Left ventricle myocardium inferior (tissue), 1 donor: Measurements from ENCODE around the gene DNAJC18. TPM values are rescaled to one million over a fixed set of nuclear protein-coding genes. Genes with fewer than 3 reads are reported as not detected.

Experiments used
- DNase-seq: peaks from one replicate; pipeline ENCODE4 v3.0.0-alpha.2; 2020
- H3K27ac ChIP-seq: fragments of 200-600 bp; replicated peaks from 2 replicates; pipeline ENCODE4 v1.8.0; 2021
- H3K27me3 ChIP-seq: fragments of 200-600 bp; 2 replicates; pipeline ENCODE4 v1.8.0; 2021; ENCODE audit warnings: low read depth
- H3K36me3 ChIP-seq: fragments of 200-600 bp; 2 replicates; pipeline ENCODE4 v1.8.0; 2021
- H3K4me1 ChIP-seq: fragments of 200-600 bp; 2 replicates; pipeline ENCODE4 v1.8.0; 2021
- H3K4me3 ChIP-seq: fragments of 200-600 bp; 2 replicates; pipeline ENCODE4 v1.8.0; 2021; ENCODE audit warnings: mild to moderate bottlenecking, moderate library complexity
- H3K9me3 ChIP-seq: fragments of 200-600 bp; replicated peaks from 2 replicates; pipeline ENCODE4 v1.8.0; 2021
- intact Hi-C: fragments of 100-400 bp; cut with micrococcal nuclease; formaldehyde crosslinking; loops from one replicate; pipeline ENCODE4 v1.11.0; 2022
- total RNA-seq: library from RNA; stranded (reverse); fragmentation: NEBNext Ultra II Directional; extraction: Animal tissue kit (Norgen Biotek cat#: 25700); gene quantifications from one replicate; pipeline ENCODE4 v1.2.1, GENCODE V29; 2021
- TF ChIP-seq, protein P1 (sequence below): fragments of 200-600 bp; IDR thresholded peaks from 2 replicates; pipeline ENCODE4 v1.8.0; 2021; ENCODE audit warnings: antibody characterized with exemption, mild to moderate bottlenecking, borderline replicate concordance
- donor health status: DM: no; HTN: yes; CAD: no; lungs with severe emphysema.

The DNAJC18 gene
- total RNA-seq, 1 donor from 2014 or later, result 14.3 TPM

DNA sequence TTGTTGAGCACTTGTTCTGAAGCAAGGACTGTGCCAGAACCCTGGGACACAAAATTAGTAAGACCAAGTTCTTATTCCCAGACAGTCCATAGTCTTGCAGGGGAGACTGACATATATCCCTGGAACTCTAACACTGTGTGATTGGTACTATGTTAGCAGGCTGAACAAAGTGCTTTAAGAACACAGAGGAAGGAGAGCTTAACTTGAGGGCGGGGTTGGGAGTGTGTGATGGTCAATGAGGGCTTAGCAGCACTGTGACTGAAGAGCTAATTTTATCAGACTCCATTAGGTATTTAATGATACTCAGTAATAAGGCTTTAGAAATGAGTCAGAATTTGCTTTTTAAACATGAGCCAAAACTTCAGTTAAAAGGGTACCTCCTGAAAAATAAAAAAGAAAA, 20.5 kb downstream of the DNAJC18 start:
- Histone ChIP-seq H3K4me1 (peaks cover 71% of the 10 kb centered on the region), H3K36me3 (peaks cover 11% of the 10 kb centered on the region), H3K4me3 (peak overlapping the region; percentile 17), H3K27ac (peak overlapping the region; percentile 91), H3K9me3 (no peaks in the 10 kb centered on the region), H3K27me3 (no peaks in the 10 kb centered on the region)
- TF ChIP-seq, protein P1, sequence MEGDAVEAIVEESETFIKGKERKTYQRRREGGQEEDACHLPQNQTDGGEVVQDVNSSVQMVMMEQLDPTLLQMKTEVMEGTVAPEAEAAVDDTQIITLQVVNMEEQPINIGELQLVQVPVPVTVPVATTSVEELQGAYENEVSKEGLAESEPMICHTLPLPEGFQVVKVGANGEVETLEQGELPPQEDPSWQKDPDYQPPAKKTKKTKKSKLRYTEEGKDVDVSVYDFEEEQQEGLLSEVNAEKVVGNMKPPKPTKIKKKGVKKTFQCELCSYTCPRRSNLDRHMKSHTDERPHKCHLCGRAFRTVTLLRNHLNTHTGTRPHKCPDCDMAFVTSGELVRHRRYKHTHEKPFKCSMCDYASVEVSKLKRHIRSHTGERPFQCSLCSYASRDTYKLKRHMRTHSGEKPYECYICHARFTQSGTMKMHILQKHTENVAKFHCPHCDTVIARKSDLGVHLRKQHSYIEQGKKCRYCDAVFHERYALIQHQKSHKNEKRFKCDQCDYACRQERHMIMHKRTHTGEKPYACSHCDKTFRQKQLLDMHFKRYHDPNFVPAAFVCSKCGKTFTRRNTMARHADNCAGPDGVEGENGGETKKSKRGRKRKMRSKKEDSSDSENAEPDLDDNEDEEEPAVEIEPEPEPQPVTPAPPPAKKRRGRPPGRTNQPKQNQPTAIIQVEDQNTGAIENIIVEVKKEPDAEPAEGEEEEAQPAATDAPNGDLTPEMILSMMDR, result no peak
- no peak for DNase-seq
- intact Hi-C loops, result no loop called here

DNA sequence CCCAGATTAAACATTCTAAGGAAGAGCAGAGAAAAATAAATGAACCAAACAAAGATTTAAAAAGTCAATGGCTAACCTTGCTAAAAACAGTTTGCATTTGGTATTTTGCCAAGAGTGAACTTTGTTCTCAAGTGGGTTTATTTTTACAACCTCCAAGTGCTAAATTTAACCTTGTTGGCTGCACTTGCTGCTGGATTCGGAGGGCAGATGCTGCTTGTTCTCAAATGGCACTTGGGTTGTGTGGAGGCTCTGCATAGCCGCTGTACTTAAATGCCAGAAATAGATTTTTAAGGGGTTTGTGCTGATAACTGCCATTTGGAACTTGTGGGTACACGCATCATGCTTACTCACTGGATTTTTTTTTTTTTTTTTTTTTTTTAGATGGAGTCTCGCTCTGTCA, 22.1 kb downstream of the DNAJC18 start:
- H3K27me3 ChIP-seq, result no peaks in the 10 kb centered on the region
- no peak for DNase-seq
- intact Hi-C loops, result no loop called here
- TF ChIP-seq, protein P1, result no peak
- H3K36me3 ChIP-seq, result peaks cover 15% of the 10 kb centered on the region
- peak overlapping the region; percentile 17 for H3K4me3 ChIP-seq
- H3K4me1 ChIP-seq, result peaks cover 74% of the 10 kb centered on the region
- H3K27ac ChIP-seq, result peak overlapping the region; percentile 91
- no peaks in the 10 kb centered on the region for H3K9me3 ChIP-seq

DNA sequence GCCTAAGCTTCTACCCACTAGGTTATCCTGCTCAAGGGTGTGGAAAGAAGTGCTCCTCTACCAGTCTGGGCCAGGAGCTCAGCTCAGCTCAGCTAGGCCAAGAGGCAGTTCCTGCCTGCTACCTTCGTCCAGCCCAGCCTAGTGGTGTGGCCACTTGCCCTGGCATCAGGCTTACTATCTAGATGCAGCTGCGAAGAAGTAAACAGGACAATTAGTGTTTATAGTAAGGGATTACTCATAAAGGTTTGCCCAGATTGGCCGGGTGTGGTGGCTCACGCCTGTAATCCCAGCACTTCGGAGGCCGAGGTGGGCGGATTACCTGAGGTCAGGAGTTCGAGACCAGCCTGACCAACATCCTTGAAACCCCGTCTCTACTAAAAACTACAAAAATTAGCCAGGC, 22.7 kb downstream of the DNAJC18 start:
- Histone ChIP-seq H3K9me3 (no peaks in the 10 kb centered on the region), H3K4me3 (peak overlapping the region; percentile 17), H3K36me3 (peaks cover 16% of the 10 kb centered on the region), H3K27me3 (no peaks in the 10 kb centered on the region), H3K27ac (peak overlapping the region; percentile 91), H3K4me1 (peaks cover 74% of the 10 kb centered on the region)
- TF ChIP-seq, protein P1, result no peak
- intact Hi-C loops, result no loop called here
- DNase-seq, result no peak

DNA sequence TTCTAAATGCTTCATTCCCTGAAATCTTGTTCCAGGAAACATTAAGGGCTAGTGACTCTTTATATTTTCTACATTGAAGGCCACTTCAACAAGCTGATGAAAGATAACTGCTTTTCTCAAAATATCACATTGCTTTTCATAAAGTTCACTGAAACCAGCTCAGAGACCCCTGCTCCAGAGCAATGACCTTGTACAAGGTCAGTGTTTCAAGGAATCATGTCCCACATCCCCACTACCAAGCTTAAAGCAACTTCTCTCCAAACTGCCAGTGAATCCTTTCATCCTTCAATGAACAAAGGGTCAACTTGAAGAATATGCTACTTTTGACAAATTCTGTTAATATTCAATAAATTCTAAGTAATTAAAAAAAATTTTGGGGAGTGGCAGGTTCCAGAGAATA, 23.5 kb downstream of the DNAJC18 start:
- DNase-seq, result no peak
- Histone ChIP-seq H3K9me3 (no peaks in the 10 kb centered on the region), H3K27me3 (no peaks in the 10 kb centered on the region), H3K27ac (peak overlapping the region; percentile 91), H3K36me3 (peaks cover 14% of the 10 kb centered on the region), H3K4me1 (peaks cover 79% of the 10 kb centered on the region), H3K4me3 (no peak overlapping the region)
- intact Hi-C loops, result no loop called here
- TF ChIP-seq, protein P1, result no peak

DNA sequence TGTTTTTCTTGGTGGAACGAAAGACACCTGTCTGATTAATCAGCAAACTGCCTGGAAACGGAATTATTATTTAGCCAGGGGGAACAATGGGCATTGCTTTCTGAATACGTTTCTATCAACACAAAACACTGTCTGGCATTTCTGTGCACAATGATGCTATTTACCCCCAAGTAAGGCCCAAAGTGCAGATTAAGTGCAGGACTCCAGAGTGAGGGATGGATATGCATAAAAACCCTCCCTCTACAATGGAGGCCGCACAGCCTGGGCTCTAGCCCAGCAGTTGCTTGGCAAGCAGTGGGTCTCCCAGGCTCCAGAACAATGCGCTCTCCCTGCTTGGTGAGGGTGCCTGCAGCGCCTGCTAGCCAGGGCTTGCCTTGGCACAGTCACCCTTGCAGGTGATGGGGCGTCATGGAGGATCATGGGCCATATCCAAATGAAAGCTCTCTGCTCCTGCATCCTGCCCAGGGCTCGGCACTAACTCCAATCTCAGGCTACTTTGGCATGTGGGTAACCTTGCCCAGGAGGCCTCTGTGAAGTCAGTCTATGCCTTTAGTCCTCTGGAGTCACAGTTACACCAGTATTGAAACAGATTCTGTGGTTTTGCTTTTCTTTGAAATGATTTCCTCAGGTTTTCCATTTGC, 24.0 kb downstream of the DNAJC18 start:
- DNase-seq, result peak; percentile 65
- Histone ChIP-seq H3K4me3 (no peak overlapping the region), H3K9me3 (no peaks in the 10 kb centered on the region), H3K27ac (peak overlapping the region; percentile 91), H3K4me1 (peaks cover 82% of the 10 kb centered on the region), H3K27me3 (no peaks in the 10 kb centered on the region), H3K36me3 (peaks cover 14% of the 10 kb centered on the region)
- intact Hi-C loops, result no loop called here
- TF ChIP-seq, protein P1, result no peak
